HG03432 (cell line): Measurements from ENCODE around the gene AFAP1L1.

Source experiments
- ATAC-seq: cut with Tn5 transposase; IDR thresholded peaks from one replicate; pipeline ENCODE4 v1.9.1; 2021; ENCODE audit warnings: mild to moderate bottlenecking, moderate library complexity; ENCODE audit not compliant: unreplicated experiment

The AFAP1L1 gene

GRCh38 chr5:149283626-149284480 is 12.2 kb downstream of the AFAP1L1 start:
- ATAC-seq, result no peak

DNA sequence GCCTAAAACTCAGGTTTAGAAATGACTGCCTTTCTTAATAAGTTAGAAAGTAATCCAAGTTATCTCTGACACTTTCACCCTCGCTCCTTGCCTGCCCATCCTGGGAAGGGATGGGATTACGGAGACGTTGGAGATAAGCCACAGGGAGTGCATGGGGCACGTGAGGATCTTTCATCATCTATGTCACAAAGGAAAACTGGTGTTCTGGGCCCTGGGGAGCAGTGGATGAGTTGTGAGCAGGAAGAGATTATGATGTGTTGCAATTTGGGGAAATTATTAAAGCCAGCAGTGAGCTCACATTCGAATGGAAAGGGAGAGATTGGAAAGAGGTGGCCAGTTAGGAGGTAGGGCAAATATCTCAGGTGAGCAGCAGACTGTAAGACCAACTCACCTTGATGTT is 12.8 kb downstream of the AFAP1L1 start:
- no peak for ATAC-seq

DNA sequence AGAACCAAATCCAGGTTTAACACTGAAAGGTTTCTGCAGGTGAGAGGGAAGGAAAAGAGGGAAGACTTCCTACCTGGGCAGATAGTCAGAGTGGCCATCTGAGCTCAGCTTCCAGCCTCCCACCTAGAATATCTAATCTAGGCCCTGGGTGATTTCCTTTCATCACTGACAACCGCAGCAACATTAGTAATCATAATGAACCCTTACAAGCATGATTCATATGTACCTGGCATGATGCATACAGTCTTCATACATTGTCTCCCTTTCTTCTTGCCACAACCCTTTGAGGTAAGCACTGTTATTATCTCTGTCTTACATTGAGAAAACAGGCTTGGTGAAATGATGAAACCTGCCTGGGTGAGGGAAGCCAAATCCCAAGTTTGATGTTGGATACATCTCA is 13.5 kb downstream of the AFAP1L1 start:
- ATAC-seq, result no peak

DNA sequence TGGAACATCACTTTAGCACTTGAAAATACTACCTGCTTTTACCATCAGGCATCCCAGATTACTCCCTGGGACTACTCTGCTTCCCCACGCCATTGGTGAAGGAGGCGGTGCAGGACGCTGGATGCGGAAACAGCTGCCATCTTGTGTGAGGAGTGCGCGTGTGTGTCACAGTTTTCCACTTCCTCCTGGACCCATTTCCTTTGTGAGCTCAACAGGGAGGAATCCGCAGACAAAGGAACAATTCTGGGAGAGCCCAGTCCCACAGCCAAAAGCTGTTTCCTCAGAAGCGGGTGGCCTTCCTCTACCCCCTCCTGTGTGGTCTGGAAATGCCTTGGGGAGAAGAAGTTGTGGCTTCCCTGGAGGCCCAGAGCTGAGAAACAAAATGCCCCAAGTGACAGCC is 16.8 kb downstream of the AFAP1L1 start:
- no peak for ATAC-seq

DNA sequence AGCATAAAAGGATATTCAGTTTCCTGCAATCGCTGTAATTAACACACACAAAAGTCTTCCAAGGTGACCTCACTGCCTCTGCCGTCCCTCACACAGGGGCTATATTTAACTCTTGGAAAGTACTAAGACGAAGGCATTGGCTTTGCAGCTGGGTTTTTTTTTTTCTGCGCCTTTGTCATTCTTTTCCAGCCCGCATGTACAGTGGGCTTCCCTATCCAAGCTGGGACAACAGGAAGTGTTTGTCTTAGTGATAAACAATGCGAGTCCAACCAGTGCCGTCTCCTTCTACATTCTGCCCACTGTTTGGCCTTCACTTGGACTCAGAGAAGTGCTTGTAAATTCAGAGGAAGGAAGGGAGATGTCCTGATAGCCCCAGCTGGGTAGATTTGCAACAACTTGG is 17.6 kb downstream of the AFAP1L1 start:
- no peak for ATAC-seq

GRCh38 chr5:149294872-149295829 is 23.5 kb downstream of the AFAP1L1 start:
- no peak for ATAC-seq

DNA sequence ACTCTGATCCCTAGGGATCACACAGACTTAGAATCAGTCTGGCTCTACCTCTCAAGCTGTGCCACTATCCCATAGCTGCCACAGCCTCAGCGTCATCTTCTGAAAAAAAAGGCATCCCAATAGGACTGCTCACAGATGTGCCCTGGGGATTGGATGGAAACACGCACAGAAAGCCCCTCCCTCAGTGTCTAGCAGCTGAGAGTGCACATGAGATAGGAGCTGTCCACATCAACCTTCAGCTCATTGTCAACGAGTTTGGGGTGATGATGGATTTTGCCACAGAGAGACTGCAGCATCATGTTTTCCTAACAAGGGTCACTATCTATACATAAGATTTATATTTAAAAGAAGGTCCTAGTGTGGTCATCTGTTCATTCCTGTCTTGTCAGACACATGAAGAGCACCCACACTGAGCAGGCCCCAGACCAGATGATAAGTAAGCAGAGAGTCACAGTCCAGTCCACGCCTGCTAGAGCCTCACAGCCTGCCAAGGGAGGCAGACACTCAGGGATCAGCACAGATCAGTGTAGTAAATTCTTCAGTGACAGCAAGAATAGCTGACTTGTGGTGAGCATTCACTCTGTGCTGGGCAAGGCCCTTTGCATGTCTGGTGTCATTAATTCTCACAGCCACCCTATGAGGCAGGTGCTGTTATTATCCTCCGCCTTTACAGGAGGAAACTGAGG is 25.8 kb downstream of the AFAP1L1 start:
- ATAC-seq, result no peak

DNA sequence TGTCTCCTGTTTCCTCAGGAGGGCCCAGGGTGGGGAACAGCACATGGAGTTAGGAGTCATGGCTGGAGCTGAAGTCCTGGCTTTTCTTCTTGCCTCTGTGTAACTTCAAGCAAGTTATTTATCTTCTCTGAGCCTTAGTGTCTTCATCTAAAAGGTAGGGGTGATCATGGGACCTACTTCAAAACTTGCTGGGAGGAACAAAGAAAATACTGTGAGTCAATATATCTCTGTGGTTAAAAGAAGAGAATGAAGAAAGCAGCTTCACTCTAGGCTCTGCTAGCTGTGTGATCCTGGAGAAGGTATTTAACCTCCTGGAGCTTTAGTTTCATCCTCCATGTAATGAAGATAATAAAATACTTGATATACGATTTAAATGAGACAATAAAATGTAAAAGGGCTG is 26.5 kb downstream of the AFAP1L1 start:
- ATAC-seq, result no peak

DNA sequence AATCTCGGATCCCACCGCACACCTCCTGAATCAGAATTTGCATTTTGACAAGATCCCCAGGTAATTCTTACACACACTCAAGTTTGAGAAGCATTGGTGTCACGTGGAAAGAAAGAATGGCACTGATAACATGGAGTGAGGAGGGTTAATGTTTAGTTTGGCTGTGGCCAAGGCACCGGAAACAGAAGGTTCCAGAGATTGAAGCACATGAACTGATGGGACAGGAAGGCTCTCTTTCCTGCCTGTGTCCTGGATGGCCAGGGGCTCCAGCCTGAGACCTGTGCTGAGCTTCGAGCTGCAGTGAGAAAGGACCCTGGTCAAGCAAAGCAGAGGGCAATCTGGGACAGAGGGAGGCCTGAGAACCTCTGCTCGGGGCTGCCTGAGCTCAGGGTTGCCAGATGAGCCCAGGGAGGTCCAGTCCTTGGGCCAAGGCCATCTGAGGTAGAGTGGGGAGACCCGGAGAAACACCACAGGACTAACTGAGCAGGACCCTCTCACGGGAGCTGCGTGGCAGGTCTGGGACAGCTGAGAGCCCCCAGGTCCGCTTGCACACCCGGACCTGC is 27.3 kb downstream of the AFAP1L1 start:
- no peak for ATAC-seq

DNA sequence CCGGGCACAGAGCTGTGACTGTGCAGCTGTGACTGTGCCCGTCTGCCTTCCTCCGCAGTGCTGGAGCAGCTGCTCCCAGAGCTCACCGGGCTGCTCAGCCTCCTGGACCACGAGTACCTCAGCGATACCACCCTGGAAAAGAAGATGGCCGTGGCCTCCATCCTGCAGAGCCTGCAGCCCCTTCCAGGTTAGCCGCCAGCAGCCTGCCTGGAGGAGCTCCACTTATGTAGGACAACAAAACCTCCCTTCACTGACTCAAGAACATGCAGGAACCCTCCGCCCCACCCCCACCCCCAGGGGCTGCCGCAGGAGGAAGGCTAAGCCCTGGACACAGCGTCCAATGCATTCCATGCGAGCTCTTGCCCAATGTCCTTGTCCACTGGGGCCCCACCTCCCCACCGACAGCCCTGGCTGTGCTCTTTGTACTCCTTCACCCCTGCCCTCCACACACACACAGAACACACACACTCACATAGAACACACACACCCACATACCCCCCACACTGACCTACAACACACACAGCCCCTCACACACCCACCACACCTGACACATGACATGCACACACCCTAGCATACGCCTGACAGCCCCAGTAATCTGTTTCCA is 27.9 kb downstream of the AFAP1L1 start:
- no peak for ATAC-seq

DNA sequence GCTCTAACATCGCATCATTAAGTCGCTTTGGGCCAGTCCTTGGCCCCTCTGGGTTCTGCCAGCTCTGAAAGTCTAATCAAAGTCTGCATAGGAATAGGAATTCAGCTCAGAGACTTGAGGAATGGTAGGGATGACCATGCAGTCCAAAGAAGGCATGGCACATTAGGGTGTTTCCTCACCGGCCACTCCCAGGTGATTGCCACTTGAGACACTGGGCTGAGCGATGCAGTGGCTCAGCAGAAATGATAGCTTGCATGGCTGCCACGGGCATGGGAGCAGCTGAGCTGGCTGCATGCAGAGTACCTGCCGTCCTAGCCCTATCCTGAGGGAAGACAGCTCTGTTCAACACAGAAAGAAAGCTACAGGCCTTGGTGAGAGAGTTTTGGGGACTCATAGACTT is 28.8 kb downstream of the AFAP1L1 start:
- no peak for ATAC-seq

DNA sequence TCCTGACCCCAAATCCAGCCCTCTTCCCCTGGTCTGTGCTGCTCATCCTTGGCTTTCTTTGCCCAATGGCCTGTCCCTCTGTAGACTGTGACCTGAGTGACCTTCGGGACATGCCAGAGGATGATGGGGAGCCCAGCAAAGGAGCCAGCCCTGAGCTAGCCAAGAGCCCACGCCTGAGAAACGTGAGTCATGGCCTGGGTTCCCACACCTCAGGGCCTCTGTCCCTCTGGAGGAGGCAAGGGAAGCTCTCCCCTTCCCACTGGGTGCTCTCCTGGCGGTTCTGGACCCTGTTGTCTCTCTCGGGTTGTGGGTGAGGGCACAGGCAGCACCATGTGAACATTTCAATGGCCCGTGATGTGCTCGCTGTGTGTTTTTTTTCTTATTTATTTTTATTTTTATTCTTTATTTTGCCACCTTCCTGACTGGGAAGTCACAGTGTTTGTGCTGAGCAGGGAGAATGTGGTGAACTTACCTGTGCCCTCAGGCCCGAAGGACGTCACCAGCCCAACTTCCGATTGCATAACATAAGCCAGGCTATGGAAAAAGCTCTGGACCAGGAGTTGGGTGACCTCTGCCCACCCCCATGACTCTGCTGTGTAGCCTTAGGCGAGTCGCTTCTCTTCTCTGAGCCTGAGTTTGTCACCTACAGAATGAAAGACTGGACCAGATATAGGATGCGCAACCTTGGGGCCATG is 29.5 kb downstream of the AFAP1L1 start:
- ATAC-seq, result no peak

DNA sequence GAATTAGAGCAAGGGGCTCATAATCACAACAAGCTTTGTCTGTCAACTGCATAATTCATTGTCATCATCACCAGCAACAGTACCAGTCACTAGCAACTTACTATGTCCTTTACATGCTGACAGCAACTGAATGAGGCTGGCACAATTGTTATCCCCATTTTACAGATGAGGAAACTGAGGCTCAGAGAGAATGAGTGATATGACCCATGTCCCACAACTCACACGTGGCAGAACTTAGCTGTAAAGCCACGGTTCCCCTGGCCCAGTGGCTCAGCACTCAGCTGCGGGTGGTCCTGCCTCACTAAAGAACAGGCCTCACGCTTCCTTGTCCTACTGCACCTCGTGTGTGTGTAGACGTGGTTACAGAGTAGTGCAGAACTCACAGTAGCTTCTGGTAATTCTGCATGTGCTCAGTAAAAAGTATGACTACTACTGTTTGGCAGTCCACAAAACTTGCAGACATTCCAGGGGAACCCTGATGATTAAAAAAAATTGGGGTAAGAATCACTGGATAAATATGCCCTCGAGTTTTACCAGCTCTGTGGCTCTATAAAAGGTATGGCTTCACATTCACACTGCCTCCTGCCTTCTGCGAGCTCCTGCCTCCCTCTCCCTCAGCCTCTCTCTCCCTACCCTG is 30.2 kb downstream of the AFAP1L1 start:
- ATAC-seq, result no peak

DNA sequence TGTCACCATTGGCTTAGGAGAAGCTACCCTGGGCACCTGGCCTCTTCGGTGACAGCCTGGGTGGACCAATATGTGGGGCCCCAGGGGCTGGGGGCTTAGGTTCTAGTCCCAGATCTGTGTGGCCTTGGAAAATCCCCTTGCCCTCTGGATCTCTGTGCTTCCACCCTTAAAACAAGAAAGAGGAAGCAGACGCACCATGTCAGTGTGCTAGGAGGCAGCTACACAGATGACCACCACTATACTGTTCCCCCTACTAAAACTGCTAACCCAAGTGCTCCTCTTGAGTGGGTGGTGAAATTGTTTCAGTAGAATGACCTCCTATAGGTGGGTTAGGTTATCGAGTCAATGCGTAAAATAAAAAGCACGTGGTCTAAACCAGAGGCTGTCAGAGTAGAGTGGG is 31.0 kb downstream of the AFAP1L1 start:
- ATAC-seq, result no peak

DNA sequence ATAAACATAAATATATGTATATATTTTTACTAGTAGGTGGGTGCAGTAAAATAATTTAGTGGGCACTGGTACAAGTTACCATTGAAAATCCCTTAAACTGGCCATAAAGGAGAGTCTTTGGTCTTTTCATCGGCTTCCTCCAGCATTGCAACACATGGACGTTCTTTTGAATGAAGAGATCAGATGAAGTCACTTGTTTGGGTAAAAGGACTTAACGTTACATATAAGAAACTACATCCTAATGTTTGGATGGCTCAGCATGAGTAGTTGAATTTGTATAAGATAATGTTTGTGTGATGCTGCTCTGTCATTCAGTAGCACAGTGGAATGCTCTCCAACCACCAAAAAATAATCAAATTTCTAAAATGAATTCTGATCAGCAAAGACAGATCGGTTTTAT is 31.6 kb downstream of the AFAP1L1 start:
- no peak for ATAC-seq

- no peak for ATAC-seq
These were observed 32.8 kb downstream of the AFAP1L1 start for GRCh38 chr5:149304195-149305078.

DNA sequence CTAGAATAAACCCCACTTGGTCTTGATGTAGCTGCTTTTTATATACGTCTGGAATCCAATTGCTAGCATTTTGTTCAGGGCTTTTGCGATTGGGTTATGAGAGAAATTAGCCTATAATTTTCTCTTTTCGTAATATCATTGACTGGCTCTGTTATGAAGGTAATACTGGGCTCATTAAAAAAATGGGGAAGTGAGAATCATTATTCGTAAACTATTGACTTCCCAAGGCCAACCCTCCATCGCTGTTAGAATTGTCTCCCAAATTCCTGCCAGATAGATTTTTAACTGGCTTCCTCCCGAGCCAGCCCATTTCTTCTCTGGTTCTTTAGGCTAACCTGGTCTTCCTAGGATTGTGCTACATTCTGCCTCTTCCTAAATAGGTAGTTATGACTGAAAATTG is 37.7 kb downstream of the AFAP1L1 start:
- no peak for ATAC-seq

DNA sequence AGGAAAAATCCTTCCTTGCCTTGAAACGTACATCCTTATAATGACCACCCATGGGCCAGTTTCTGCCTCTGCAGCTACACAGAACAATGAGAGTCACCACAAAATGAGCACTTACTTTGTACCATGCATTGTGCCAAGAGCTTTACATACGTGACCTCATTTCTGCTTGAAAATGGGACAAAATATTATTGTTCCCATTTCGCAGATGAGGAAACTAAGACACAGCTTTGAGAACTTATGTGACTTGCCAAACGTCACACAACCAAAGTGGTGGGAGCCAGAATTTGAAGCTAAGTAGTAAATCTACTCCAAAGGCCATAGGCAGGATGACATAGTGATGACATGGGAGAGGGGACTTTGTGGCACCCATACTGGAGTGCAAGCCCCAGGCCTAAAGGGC is 38.8 kb downstream of the AFAP1L1 start:
- ATAC-seq, result no peak
